SK-N-SH treated with all-trans-retinoic acid at 6 μM for 48 hours (cell line): Measurements from ENCODE around the gene CD6.

Source experiments
- ESRRG ChIP-seq: fragments of 250-450 bp; sonication (Bioruptor Pico); IDR thresholded peaks from 2 replicates; pipeline ENCODE4 v1.6.1; 2021; ENCODE audit warnings: mild to moderate bottlenecking
- RARB ChIP-seq: fragments of 250-450 bp; sonication (Bioruptor Pico); IDR thresholded peaks from 2 replicates; pipeline ENCODE4 v1.8.0; 2021; ENCODE audit warnings: mild to moderate bottlenecking, moderate library complexity
- ZFP3 ChIP-seq: fragments of 250-450 bp; sonication (Bioruptor Pico); IDR thresholded peaks from 2 replicates; pipeline ENCODE4 v1.5.0; 2020; ENCODE audit warnings: mild to moderate bottlenecking, moderate library complexity
- ZFP30 ChIP-seq: fragments of 450-650 bp; formaldehyde crosslinking; IDR thresholded peaks from 2 replicates; pipeline ENCODE4 v1.5.0; 2022; ENCODE audit warnings: mild to moderate bottlenecking, moderate library complexity
- TF ChIP-seq, protein P1 (sequence below): fragments of 250-450 bp; sonication (Bioruptor Pico); IDR thresholded peaks from 2 replicates; pipeline ENCODE4 v1.8.0; 2020; ENCODE audit warnings: mild to moderate bottlenecking, moderate library complexity, borderline replicate concordance
- TF ChIP-seq, protein P2 (sequence below): fragments of 250-450 bp; sonication (Bioruptor Pico); IDR thresholded peaks from 2 replicates; pipeline ENCODE4 v1.5.1; 2020; ENCODE audit warnings: low read depth, mild to moderate bottlenecking, moderate library complexity

DNA sequence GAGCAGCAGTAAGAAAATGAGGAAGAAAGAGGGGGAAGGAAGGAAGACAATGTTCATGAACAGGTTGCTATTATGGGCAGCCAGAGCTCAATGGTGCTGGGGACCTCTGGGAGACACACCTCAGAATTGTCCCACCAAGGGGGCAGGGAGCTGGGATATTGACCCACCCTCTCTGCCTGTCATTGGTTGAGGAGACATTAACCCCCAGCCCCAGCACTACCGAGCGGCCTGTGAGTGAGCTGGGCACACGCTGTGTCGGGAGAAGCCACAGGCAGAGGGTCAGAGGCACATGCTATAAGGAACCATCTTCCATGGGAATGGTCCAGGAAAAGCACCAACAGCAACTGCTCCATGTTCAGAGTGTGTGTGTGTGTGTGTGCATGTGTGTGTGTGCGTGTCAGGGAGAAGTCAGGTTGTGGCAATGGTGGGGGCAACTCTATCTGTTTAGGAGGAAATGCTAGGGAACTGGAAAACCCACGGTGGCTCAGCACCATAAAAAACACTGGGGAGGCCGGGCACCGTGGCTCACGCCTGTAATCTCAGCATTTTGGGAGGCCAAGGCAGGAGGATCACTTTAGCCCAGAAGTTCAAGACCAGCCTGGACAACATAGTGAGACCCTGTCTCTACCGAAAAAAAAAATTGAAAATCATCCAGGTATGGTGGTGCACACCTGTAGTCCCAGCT, 49.2 kb downstream of the CD6 start:
- TF ChIP-seq, protein P1, sequence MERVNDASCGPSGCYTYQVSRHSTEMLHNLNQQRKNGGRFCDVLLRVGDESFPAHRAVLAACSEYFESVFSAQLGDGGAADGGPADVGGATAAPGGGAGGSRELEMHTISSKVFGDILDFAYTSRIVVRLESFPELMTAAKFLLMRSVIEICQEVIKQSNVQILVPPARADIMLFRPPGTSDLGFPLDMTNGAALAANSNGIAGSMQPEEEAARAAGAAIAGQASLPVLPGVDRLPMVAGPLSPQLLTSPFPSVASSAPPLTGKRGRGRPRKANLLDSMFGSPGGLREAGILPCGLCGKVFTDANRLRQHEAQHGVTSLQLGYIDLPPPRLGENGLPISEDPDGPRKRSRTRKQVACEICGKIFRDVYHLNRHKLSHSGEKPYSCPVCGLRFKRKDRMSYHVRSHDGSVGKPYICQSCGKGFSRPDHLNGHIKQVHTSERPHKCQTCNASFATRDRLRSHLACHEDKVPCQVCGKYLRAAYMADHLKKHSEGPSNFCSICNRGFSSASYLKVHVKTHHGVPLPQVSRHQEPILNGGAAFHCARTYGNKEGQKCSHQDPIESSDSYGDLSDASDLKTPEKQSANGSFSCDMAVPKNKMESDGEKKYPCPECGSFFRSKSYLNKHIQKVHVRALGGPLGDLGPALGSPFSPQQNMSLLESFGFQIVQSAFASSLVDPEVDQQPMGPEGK (CRISPR knock-in tag), result no peak
- TF ChIP-seq RARB (CRISPR knock-in tag) (no peak), ZFP30 (CRISPR knock-in tag) (no peak), ZFP3 (CRISPR knock-in tag) (no peak), ESRRG (CRISPR knock-in tag) (no peak)
- TF ChIP-seq, protein P2, sequence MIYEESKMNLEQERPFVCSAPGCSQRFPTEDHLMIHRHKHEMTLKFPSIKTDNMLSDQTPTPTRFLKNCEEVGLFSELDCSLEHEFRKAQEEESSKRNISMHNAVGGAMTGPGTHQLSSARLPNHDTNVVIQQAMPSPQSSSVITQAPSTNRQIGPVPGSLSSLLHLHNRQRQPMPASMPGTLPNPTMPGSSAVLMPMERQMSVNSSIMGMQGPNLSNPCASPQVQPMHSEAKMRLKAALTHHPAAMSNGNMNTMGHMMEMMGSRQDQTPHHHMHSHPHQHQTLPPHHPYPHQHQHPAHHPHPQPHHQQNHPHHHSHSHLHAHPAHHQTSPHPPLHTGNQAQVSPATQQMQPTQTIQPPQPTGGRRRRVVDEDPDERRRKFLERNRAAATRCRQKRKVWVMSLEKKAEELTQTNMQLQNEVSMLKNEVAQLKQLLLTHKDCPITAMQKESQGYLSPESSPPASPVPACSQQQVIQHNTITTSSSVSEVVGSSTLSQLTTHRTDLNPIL (CRISPR knock-in tag), result no peak
